Right lobe of liver (tissue), 4 donors: ENCODE data around the gene CATSPER2.
"Not testable (repeated sequence)": the region's sequence is repeated elsewhere in the genome, so short reads cannot be mapped to it uniquely, and the experiment has no call there.

Experiments used
- POLR2A ChIP-seq: fragments of 450-650 bp; IDR thresholded peaks from one replicate; pipeline ENCODE4 v1.6.1; 2017; ENCODE audit warnings: antibody characterized with exemption, mild to moderate bottlenecking
- TF ChIP-seq, protein P1 (sequence below), 4 donors: fragments of 200-600 bp in 3 of 4; fragments of 450-650 bp in 1 of 4; IDR thresholded peaks; one replicate each; pipeline versions ENCODE4 v1.5.1 to v1.8.0; 2016 to 2022; ENCODE audit warnings: antibody characterized with exemption in 4 of 4, mild to moderate bottlenecking in 2 of 4
- donor health status: DM: no; HTN: no; CAD: no.
- donor health status: DM: no; HTN: no; CAD: no.
- donor health status: DM: no; HTN: yes; CAD: no.

GRCh38 chr15:43659727-43660126, 11.1 kb upstream of the CATSPER2 start:
- not testable (repeated sequence) for TF ChIP-seq POLR2A
- TF ChIP-seq, protein P1, sequence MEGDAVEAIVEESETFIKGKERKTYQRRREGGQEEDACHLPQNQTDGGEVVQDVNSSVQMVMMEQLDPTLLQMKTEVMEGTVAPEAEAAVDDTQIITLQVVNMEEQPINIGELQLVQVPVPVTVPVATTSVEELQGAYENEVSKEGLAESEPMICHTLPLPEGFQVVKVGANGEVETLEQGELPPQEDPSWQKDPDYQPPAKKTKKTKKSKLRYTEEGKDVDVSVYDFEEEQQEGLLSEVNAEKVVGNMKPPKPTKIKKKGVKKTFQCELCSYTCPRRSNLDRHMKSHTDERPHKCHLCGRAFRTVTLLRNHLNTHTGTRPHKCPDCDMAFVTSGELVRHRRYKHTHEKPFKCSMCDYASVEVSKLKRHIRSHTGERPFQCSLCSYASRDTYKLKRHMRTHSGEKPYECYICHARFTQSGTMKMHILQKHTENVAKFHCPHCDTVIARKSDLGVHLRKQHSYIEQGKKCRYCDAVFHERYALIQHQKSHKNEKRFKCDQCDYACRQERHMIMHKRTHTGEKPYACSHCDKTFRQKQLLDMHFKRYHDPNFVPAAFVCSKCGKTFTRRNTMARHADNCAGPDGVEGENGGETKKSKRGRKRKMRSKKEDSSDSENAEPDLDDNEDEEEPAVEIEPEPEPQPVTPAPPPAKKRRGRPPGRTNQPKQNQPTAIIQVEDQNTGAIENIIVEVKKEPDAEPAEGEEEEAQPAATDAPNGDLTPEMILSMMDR (IDR thresholded peaks at IDR 0.05) = not testable (repeated sequence)
